Right atrium auricular region (tissue), 2 donors: ENCODE measurements around the gene SUSD6. TPM values are rescaled to one million over a fixed set of nuclear protein-coding genes. Genes with fewer than 3 reads are reported as not detected.

Source experiments
- DNase-seq: peaks from one replicate; pipeline ENCODE4 v3.0.0-alpha.2; 2019; ENCODE audit warnings: low spot score
- H3K27ac ChIP-seq, 2 donors: fragments of 200-600 bp; sonication (generic); 1 replicate in 1 of 2; 2 replicates in 1 of 2; pipeline ENCODE4 v1.5.1; 2016 to 2019
- H3K27me3 ChIP-seq, 2 donors: fragments of 200-600 bp; sonication (generic); one replicate each; pipeline versions ENCODE4 v1.5.1 to v1.6.0; 2017 to 2019
- H3K36me3 ChIP-seq: fragments of 200-600 bp; sonication (generic); one replicate; pipeline ENCODE4 v1.5.1; 2016
- H3K4me1 ChIP-seq, 2 donors: fragments of 200-600 bp; sonication (generic); one replicate each; pipeline versions ENCODE4 v1.5.1 to v1.6.0; 2017 to 2019
- H3K4me3 ChIP-seq, 2 donors: fragments of 200-600 bp; sonication (generic); 1 replicate in 1 of 2; 2 replicates in 1 of 2; pipeline ENCODE4 v1.5.1; 2017 to 2019; ENCODE audit warnings: mild to moderate bottlenecking in 1 of 2, moderate library complexity in 1 of 2
- H3K9me3 ChIP-seq, 2 donors: fragments of 200-600 bp; sonication (generic); one replicate each; pipeline ENCODE4 v1.5.1; 2019
- CTCF ChIP-seq, 2 donors: fragments of 200-600 bp; sonication (generic); IDR thresholded peaks; one replicate each; pipeline ENCODE4 v1.5.1; 2019; ENCODE audit warnings: antibody characterized with exemption in 2 of 2
- total RNA-seq, 2 donors: library from RNA; depleted of rRNA; stranded (reverse); fragments of >200 nt; gene quantifications; one replicate each; pipeline ENCODE4 v1.1.0, GENCODE V29; 2016

The SUSD6 gene
- total RNA-seq, 2 donors from 2014 or later = 19.2 to 24.7 TPM

GRCh38 chr14:69617796-69618195 is 6.4 kb downstream of the SUSD6 start:
- H3K36me3 ChIP-seq = no peaks in the 10 kb centered on the region
- DNase-seq = no peak
- H3K9me3 ChIP-seq = no peaks in the 10 kb centered on the region
- no peak overlapping the region for H3K4me3 ChIP-seq
- H3K27me3 ChIP-seq = no peaks in the 10 kb centered on the region
- TF ChIP-seq CTCF (IDR thresholded peaks at IDR 0.05) = no peak
- H3K4me1 ChIP-seq = peaks cover 0 to 95% of the 10 kb centered on the region in 2 donors
- peak overlapping the region in 1 of 2 donors; percentile 19 for H3K27ac ChIP-seq

- Histone ChIP-seq H3K4me1 (peaks cover 0 to 94% of the 10 kb centered on the region in 2 donors), H3K27me3 (no peaks in the 10 kb centered on the region), H3K36me3 (no peaks in the 10 kb centered on the region), H3K9me3 (no peaks in the 10 kb centered on the region), H3K27ac (no peak overlapping the region), H3K4me3 (no peak overlapping the region)
- DNase-seq = no peak
- no peak for TF ChIP-seq CTCF (IDR thresholded peaks at IDR 0.05)
Measured at GRCh38 chr14:69619012-69619411, 7.6 kb downstream of the SUSD6 start.

- Histone ChIP-seq H3K27ac (no peak overlapping the region), H3K4me1 (peaks cover 0 to 94% of the 10 kb centered on the region in 2 donors), H3K27me3 (no peaks in the 10 kb centered on the region), H3K4me3 (no peak overlapping the region), H3K9me3 (no peaks in the 10 kb centered on the region), H3K36me3 (no peaks in the 10 kb centered on the region)
- DNase-seq = no peak
- TF ChIP-seq CTCF (IDR thresholded peaks at IDR 0.05) = no peak
Measured at GRCh38 chr14:69620211-69620611, 8.8 kb downstream of the SUSD6 start.

GRCh38 chr14:69620981-69621380 is 9.6 kb downstream of the SUSD6 start:
- no peaks in the 10 kb centered on the region for H3K36me3 ChIP-seq
- no peaks in the 10 kb centered on the region for H3K9me3 ChIP-seq
- no peak for TF ChIP-seq CTCF (IDR thresholded peaks at IDR 0.05)
- H3K27ac ChIP-seq = no peak overlapping the region
- H3K4me1 ChIP-seq = peaks cover 0 to 94% of the 10 kb centered on the region in 2 donors
- H3K4me3 ChIP-seq = no peak overlapping the region
- no peaks in the 10 kb centered on the region for H3K27me3 ChIP-seq
- no peak for DNase-seq

GRCh38 chr14:69624136-69624535 is 12.7 kb downstream of the SUSD6 start:
- no peak for TF ChIP-seq CTCF (IDR thresholded peaks at IDR 0.05)
- Histone ChIP-seq H3K27ac (no peak overlapping the region), H3K4me3 (no peak overlapping the region), H3K4me1 (peaks cover 0 to 89% of the 10 kb centered on the region in 2 donors), H3K27me3 (no peaks in the 10 kb centered on the region), H3K36me3 (no peaks in the 10 kb centered on the region), H3K9me3 (no peaks in the 10 kb centered on the region)
- no peak for DNase-seq
